GM06990 (cell line): Measurements from ENCODE around the gene CDC42BPA.

Source experiments
- DNase-seq: peaks from one replicate; pipeline ENCODE4 v3.0.0-alpha.2; 2011; ENCODE audit not compliant: insufficient read length; ENCODE audit errors: extremely low read depth
- H3K27me3 ChIP-seq: replicated peaks from 2 replicates; pipeline ENCODE4 v1.6.0; 2011; ENCODE audit warnings: low read length; ENCODE audit not compliant: control insufficient read depth, insufficient read depth
- H3K36me3 ChIP-seq: 2 replicates; pipeline ENCODE4 v1.5.1; 2011; ENCODE audit warnings: low read length; ENCODE audit not compliant: control insufficient read depth, insufficient read depth
- H3K4me3 ChIP-seq: replicated peaks from 2 replicates; pipeline ENCODE4 v1.5.1; 2011; ENCODE audit warnings: low read depth, mild to moderate bottlenecking, control low read depth, low read length
- CTCF ChIP-seq: IDR thresholded peaks from 2 replicates; pipeline ENCODE4 v1.5.1; 2011; ENCODE audit warnings: low read length, control low read depth, mild to moderate bottlenecking, inconsistent platforms; ENCODE audit not compliant: insufficient read depth, poor library complexity, severe bottlenecking

CDC42BPA gene

DNA sequence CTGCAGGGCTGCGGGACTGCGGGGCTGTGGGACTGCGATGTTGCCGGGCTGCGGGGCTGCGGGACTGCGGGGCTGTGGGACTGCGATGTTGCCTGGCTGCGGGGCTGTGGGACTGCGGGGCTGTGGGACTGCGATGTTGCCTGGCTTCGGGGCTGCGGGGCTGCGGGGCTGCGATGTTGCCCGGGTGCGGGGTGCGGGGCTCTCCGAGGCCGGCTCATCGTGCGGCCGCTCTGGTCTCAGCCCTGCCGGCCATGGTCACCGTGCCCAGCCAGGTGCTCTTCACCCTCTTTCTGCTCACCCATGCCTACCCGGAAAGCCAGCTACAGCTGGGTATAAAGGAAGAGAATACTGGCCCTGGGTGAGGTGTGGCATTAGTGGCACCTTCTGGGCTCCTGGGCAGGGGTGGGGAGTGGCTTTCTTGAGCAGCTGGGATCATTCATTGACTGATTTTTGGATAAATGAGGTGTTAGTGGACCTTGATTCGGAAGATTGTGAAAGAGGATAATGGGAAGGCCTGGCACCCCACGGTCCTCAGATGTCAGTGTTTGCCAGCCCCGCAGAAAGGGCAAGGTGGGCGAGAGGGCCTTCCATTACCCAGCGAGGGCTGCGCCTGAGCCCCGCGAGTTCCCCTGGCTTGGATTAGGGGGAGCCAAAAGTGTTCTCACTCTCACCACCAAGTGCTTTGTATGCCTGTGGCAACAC, 341.9 kb downstream of the CDC42BPA start:
- no peak for TF ChIP-seq CTCF
- no peak for DNase-seq
- no peaks in the 10 kb centered on the region; the same call in 1 of the 2 replicates for H3K36me3 ChIP-seq

GRCh38 chr1:226975259-226976250, 342.7 kb downstream of the CDC42BPA start:
- no peak for TF ChIP-seq CTCF
- no peaks in the 10 kb centered on the region for H3K27me3 ChIP-seq
- H3K4me3 ChIP-seq: no peak overlapping the region
- DNase-seq: no peak
- H3K36me3 ChIP-seq: no peaks in the 10 kb centered on the region; the same call in 1 of the 2 replicates

More for the DNA sequence above, 341.9 kb downstream of the CDC42BPA start:
- Histone ChIP-seq H3K4me3 (no peak overlapping the region), H3K27me3 (no peaks in the 10 kb centered on the region)

GRCh38 chr1:226974544-226975258, 343.6 kb downstream of the CDC42BPA start:
- no peak for TF ChIP-seq CTCF
- Histone ChIP-seq H3K4me3 (no peak overlapping the region), H3K27me3 (no peaks in the 10 kb centered on the region), H3K36me3 (no peaks in the 10 kb centered on the region; the same call in 1 of the 2 replicates)
- no peak for DNase-seq

GRCh38 chr1:226973898-226974543, 344.3 kb downstream of the CDC42BPA start:
- TF ChIP-seq CTCF: no peak
- Histone ChIP-seq H3K36me3 (no peaks in the 10 kb centered on the region; the same call in 1 of the 2 replicates), H3K4me3 (no peak overlapping the region), H3K27me3 (no peaks in the 10 kb centered on the region)
- DNase-seq: no peak

DNA sequence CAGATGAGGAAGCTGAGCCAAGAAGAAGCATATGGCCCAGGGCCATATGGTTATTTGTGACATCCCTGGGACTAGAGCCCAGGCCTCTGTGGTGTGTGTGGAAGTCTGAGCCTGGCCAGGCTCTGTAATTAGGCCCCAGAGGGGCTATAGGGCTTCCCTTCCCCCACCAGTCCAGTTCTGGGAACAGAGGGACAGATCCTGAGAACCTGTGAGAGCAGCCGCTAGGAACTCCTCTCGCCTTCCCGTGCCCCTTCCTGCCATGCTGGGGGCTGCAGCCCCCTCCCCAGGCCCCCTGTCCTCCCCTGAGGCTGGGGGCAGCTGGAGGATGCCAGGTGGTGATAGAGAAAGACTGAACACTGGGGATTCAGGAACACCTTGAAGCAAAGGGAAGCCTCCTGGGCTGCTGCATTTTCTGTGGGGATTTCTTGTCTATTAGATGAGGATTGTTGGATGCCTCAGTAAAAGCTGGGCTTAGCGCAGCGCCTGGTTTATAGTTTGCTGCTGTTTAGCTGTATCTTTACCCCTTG, 344.9 kb downstream of the CDC42BPA start:
- H3K36me3 ChIP-seq: no peaks in the 10 kb centered on the region
- no peaks in the 10 kb centered on the region for H3K27me3 ChIP-seq
- DNase-seq: no peak
- no peak for TF ChIP-seq CTCF
- H3K4me3 ChIP-seq: no peak overlapping the region
